Measurements from ENCODE around the gene GMDS.

GRCh38 chr6:1602049-1602713, 643.2 kb downstream of the GMDS start:
- TF ChIP-seq, protein P1, sequence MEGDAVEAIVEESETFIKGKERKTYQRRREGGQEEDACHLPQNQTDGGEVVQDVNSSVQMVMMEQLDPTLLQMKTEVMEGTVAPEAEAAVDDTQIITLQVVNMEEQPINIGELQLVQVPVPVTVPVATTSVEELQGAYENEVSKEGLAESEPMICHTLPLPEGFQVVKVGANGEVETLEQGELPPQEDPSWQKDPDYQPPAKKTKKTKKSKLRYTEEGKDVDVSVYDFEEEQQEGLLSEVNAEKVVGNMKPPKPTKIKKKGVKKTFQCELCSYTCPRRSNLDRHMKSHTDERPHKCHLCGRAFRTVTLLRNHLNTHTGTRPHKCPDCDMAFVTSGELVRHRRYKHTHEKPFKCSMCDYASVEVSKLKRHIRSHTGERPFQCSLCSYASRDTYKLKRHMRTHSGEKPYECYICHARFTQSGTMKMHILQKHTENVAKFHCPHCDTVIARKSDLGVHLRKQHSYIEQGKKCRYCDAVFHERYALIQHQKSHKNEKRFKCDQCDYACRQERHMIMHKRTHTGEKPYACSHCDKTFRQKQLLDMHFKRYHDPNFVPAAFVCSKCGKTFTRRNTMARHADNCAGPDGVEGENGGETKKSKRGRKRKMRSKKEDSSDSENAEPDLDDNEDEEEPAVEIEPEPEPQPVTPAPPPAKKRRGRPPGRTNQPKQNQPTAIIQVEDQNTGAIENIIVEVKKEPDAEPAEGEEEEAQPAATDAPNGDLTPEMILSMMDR (IDR thresholded peaks at IDR 0.05), result no peak
- no peak for TF ChIP-seq POLR2A (IDR thresholded peaks at IDR 0.05)
